ENCODE data around the gene BICRAL. TPM values are rescaled to one million over a fixed set of nuclear protein-coding genes. Genes with fewer than 3 reads are reported as not detected.
"Not testable (repeated sequence)": the region's sequence is repeated elsewhere in the genome, so short reads cannot be mapped to it uniquely, and the experiment has no call there.

The BICRAL gene, protein sequence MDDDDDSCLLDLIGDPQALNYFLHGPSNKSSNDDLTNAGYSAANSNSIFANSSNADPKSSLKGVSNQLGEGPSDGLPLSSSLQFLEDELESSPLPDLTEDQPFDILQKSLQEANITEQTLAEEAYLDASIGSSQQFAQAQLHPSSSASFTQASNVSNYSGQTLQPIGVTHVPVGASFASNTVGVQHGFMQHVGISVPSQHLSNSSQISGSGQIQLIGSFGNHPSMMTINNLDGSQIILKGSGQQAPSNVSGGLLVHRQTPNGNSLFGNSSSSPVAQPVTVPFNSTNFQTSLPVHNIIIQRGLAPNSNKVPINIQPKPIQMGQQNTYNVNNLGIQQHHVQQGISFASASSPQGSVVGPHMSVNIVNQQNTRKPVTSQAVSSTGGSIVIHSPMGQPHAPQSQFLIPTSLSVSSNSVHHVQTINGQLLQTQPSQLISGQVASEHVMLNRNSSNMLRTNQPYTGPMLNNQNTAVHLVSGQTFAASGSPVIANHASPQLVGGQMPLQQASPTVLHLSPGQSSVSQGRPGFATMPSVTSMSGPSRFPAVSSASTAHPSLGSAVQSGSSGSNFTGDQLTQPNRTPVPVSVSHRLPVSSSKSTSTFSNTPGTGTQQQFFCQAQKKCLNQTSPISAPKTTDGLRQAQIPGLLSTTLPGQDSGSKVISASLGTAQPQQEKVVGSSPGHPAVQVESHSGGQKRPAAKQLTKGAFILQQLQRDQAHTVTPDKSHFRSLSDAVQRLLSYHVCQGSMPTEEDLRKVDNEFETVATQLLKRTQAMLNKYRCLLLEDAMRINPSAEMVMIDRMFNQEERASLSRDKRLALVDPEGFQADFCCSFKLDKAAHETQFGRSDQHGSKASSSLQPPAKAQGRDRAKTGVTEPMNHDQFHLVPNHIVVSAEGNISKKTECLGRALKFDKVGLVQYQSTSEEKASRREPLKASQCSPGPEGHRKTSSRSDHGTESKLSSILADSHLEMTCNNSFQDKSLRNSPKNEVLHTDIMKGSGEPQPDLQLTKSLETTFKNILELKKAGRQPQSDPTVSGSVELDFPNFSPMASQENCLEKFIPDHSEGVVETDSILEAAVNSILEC
- 10 to 100 TPM; 13.1 to 17.0 TPM for total RNA-seq
- 10 to 100 TPM; 13.7 to 14.0 TPM for polyA plus RNA-seq (ENCODE audit: insufficient read length in 2 of 2)
- long read RNA-seq, donor 1, full-length matches to known transcripts = 1 of 37 reads
- long read RNA-seq, donor 1, partial matches to known transcripts = 36 of 37 reads
- long read RNA-seq, donor 1, other reads (novel, unspliced or antisense) = 0 of 37 reads
- long read RNA-seq, donor 2 = 0 reads
- long read RNA-seq, donor 3 = 0 reads
- long read RNA-seq, donor 4 = 0 reads

DNA sequence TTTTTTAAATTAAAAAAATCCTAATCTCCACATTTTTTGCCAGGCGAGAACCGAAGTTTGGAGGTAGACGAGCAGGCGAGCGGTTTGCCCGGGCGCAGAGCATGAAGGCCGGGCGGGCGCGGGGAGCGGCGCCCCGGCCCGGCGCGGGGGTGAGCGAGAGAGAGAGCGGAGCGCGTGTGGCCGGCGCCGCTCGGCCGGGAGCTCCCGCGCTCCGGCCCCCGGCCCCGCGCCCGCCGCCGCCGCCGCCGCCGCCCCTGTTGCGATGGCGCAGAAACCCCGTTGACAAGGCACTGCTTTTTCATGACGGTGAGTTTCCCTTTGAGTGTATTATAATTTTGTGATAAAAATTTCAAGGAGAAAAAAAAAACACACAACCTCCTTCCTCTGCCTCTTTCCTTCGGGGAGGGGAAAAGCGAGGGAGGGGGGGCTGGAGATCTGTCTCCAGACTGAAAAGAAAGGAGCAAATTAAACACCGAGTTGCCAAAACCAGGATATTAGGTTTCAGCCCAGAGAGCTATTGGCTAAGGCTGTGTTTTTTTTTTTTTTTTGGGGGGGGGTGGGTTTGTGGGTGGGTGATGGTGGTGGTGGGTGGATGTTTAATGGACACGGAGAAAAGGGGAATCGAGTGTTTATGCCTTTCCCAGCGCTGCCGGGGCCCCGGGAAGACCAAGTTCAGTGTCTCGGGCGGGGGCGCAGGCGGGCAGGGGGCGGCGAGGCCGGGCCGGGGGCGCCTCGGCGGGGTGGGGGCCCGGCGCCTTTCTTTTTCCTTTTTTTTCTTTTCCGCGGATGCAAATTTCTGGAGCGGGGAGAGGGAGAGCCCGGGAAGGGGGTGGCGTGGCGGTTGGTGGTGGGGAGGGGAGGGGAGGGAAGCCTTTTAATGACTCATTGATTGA, at the start of gene BICRAL:
TSS of gene BICRAL (plus strand) at position 257 of the 893 bp plus-strand sequence. CDS start 39,971 bp downstream, outside the sequence.
- Histone ChIP-seq H3K27me3 (ENCODE audit: control insufficient read depth, insufficient read depth, low read length) (no peaks in the 10 kb centered on the region), H3K9me3 (ENCODE audit: control insufficient read depth, insufficient read depth, low read length) (no peaks in the 10 kb centered on the region), H3K4me1 (ENCODE audit: control insufficient read depth, insufficient read depth, low read length) (peaks cover 20% of the 10 kb centered on the region), H3K36me3 (ENCODE audit: control insufficient read depth, insufficient read depth, low read length) (no peaks in the 10 kb centered on the region), H3K4me3 (ENCODE audit: low read depth, low read length) (peak within 1 kb of the TSS; percentile 60), H3K27ac (ENCODE audit: low read depth, low read length) (peak within 1 kb of the TSS; percentile 98)
- DNase-seq (ENCODE audit: low read depth in 4 of 6, low spot score in 6 of 6) = peak in 5 of 6 donors; percentile 52 to 92 (median 64)
- 0% methylated on average over 43 of the region's 70 CpGs for WGBS (ENCODE audit: insufficient coverage)

DNA sequence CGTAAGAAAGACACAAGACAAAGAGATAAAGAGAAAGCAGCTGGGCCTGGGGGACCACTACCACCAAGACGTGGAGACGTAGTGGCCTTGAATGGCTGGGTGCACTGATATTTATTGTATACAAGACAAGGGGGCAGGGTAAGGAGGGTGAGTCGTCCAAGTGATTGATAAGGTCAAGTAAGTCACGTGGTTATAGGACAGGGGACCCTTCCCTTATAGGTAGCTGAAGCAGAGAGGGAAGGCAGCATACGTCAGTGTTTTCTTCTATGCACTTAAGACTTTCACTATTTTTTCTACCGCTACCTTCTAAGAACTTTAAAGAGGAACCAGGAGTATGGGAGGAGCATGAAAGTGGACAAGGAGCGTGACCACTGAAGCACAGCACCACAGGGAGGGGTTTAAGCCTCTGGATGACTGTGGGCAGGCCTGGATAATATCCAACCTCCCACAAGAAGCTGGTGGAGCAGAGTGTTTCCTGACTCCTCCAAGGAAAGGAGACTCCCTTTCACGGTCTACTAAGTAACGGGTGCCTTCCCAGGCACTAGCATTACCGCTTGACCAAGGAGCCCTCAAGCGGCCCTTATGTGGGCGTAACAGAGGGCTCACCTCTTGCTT, 47.9 kb upstream of the BICRAL start:
- WGBS (ENCODE audit: insufficient coverage) = 74% methylated on average over 4 of the region's 13 CpGs
- not testable (repeated sequence) for H3K9me3 ChIP-seq (ENCODE audit: control insufficient read depth, insufficient read depth, low read length); H3K4me3 ChIP-seq (ENCODE audit: low read depth, low read length); H3K27me3 ChIP-seq (ENCODE audit: control insufficient read depth, insufficient read depth, low read length); H3K27ac ChIP-seq (ENCODE audit: low read depth, low read length); H3K36me3 ChIP-seq (ENCODE audit: control insufficient read depth, insufficient read depth, low read length); H3K4me1 ChIP-seq (ENCODE audit: control insufficient read depth, insufficient read depth, low read length); DNase-seq (ENCODE audit: low read depth in 4 of 6, low spot score in 6 of 6)

DNA sequence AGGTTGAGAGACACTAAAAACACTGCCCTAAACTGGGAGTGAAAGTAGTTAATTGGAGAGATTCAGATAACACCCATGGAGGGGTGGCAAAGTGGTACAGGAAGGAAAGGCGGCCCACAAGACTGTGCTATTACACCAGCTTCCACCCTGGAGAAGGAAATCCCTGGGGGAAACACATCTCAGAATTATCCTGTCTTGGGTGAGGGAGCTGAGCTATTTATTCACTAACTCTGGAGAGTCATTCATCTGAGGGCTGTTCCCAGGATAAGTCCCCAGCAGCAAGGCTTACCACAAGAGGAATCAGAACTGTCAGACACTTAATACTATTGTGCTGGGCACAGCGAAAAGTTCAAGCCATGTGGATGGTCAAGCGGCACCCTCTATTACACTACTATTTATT, 45.9 kb upstream of the BICRAL start:
- DNase-seq (ENCODE audit: low read depth in 4 of 6, low spot score in 6 of 6) = no peak
- no CpG with 5 or more reads among the region's 3 CpGs for WGBS (ENCODE audit: insufficient coverage)
- no peaks in the 10 kb centered on the region for H3K9me3 ChIP-seq (ENCODE audit: control insufficient read depth, insufficient read depth, low read length)

DNA sequence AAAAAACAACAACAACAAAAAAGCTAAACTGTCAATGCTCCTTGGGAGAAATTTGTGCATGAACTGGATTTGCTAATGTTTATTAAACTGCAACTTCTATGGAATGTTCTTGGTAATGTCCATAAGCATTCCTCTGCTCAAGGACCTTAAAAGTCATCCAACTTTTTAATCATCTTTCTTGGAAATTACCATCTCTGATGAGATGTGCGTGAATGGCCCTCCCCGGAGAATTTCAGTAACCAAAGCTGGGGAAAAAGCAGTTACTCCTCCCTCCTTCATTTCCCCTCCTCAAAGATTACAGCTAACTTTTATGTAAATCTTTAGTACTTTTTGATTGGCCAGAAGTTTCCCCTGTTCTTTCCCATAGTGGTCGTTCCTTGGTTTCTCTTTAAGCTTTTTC, 41.1 kb upstream of the BICRAL start:
- no peak overlapping the region for H3K4me3 ChIP-seq (ENCODE audit: low read depth, low read length)
- no peaks in the 10 kb centered on the region for H3K36me3 ChIP-seq (ENCODE audit: control insufficient read depth, insufficient read depth, low read length)
- no peak overlapping the region for H3K27ac ChIP-seq (ENCODE audit: low read depth, low read length)
- no peaks in the 10 kb centered on the region for H3K27me3 ChIP-seq (ENCODE audit: control insufficient read depth, insufficient read depth, low read length)
- peaks cover 19% of the 10 kb centered on the region for H3K4me1 ChIP-seq (ENCODE audit: control insufficient read depth, insufficient read depth, low read length)
- no peaks in the 10 kb centered on the region for H3K9me3 ChIP-seq (ENCODE audit: control insufficient read depth, insufficient read depth, low read length)
- no CpG with 5 or more reads among the region's 3 CpGs for WGBS (ENCODE audit: insufficient coverage)
- DNase-seq (ENCODE audit: low read depth in 4 of 6, low spot score in 6 of 6) = no peak

More for the DNA sequence above, 45.9 kb upstream of the BICRAL start:
- H3K27me3 ChIP-seq (ENCODE audit: control insufficient read depth, insufficient read depth, low read length) = no peaks in the 10 kb centered on the region
- H3K27ac ChIP-seq (ENCODE audit: low read depth, low read length) = no peak overlapping the region
- H3K36me3 ChIP-seq (ENCODE audit: control insufficient read depth, insufficient read depth, low read length) = no peaks in the 10 kb centered on the region
- no peak overlapping the region for H3K4me3 ChIP-seq (ENCODE audit: low read depth, low read length)
- no peaks in the 10 kb centered on the region for H3K4me1 ChIP-seq (ENCODE audit: control insufficient read depth, insufficient read depth, low read length)

DNA sequence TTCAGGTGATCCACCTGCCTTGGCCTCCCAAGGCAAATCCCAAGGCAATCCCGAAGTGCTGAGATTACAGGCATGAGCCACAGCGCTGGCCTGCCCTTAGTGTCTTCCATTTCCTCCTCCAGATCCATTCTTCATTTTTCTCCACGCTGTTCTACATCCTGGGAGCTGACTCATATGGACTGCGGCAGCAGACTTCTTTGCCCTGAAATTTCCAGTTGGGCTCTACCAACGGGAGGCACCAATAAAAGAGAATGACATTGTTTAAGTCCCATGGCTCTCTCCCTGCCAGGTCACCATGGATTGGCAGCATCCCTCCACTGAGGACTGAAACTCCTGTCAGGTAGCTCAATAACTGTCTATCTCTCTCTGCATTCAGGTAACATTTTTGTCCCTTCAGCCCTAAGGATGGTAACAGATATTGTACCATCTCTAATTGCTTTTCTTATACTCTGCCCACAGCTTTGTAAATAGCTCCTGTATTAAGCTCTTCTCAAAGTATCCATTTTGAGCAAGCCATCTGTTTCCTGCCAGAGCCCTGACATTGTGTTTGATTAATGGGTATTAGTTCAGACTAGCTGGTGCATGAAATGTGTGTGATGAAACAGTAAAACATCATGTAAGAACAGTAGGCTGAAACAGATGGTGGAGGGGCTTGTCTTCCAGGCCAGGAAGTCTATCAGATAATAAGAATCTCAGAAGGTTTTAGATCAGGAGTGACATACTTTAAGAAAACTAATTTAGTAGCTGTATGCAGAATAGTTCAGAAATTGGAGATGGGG, 39.5 kb upstream of the BICRAL start:
- DNase-seq (ENCODE audit: low read depth in 4 of 6, low spot score in 6 of 6) = peak in 2 of 6 donors; percentile 23 to 65
- no peaks in the 10 kb centered on the region for H3K36me3 ChIP-seq (ENCODE audit: control insufficient read depth, insufficient read depth, low read length)
- H3K4me3 ChIP-seq (ENCODE audit: low read depth, low read length) = no peak overlapping the region
- WGBS (ENCODE audit: insufficient coverage) = 71% methylated on average over 5 of the region's 5 CpGs
- peaks cover 19% of the 10 kb centered on the region for H3K4me1 ChIP-seq (ENCODE audit: control insufficient read depth, insufficient read depth, low read length)
- no peaks in the 10 kb centered on the region for H3K9me3 ChIP-seq (ENCODE audit: control insufficient read depth, insufficient read depth, low read length)
- H3K27ac ChIP-seq (ENCODE audit: low read depth, low read length) = no peak overlapping the region
- no peaks in the 10 kb centered on the region for H3K27me3 ChIP-seq (ENCODE audit: control insufficient read depth, insufficient read depth, low read length)

DNA sequence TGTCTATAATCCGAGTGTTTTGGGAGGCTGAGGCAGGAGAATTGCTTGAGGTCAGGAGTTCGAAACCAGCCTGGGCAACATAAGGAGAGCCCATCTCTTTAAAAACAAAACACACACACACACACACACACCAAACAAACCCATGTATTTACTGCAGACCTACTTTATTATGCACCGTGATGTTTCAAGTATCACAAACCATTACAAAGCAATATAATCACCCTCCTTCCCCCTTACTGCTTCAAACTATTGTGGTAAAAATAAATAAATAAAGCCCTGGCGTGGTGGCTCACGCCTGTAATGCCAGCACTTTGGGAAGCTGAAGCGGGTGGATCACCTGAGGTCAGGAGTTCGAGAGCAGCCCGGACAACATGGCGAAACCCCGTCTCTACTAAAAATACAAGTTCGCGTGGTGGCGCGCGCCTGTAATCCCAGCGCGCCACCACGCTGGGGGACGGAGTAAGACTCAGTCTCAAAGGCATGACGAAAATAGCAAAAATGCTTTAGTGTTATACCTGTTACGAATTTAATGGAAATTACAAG, 37.4 kb upstream of the BICRAL start:
- Histone ChIP-seq H3K4me3 (ENCODE audit: low read depth, low read length) (peak overlapping the region; percentile 100), H3K36me3 (ENCODE audit: control insufficient read depth, insufficient read depth, low read length) (no peaks in the 10 kb centered on the region), H3K4me1 (ENCODE audit: control insufficient read depth, insufficient read depth, low read length) (peaks cover 25% of the 10 kb centered on the region), H3K27me3 (ENCODE audit: control insufficient read depth, insufficient read depth, low read length) (no peaks in the 10 kb centered on the region), H3K9me3 (ENCODE audit: control insufficient read depth, insufficient read depth, low read length) (no peaks in the 10 kb centered on the region), H3K27ac (ENCODE audit: low read depth, low read length) (no peak overlapping the region)
- DNase-seq (ENCODE audit: low read depth in 4 of 6, low spot score in 6 of 6) = no peak
- WGBS (ENCODE audit: insufficient coverage) = 41% methylated on average over 13 of the region's 21 CpGs

DNA sequence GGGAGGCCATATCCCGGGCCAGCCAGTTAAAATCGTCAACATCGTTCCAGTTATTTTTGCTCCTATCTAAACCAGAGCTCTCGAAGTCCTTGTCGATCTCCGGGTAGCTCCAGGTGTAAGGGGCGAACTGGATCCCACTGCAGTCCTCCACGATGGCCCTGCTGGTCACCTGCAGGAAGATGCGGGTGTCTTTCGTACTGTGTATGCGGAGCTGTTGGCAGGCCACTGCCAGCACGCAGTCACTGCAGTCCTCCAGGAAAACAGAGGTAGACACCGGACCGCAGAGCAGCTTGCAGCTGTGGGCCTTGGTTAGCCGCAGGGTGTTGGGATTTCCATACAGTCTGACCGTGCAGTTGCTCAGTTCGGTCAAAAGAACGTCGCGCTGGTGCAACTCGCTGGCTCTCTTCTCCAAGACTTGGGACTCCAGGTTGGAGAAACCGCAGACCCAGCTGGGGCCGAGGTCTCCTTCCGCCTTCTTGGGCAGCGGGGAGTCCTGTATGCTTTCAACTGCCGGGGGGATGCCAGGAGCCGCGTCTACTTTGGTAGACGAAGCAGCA, 36.7 kb upstream of the BICRAL start:
- H3K4me1 ChIP-seq (ENCODE audit: control insufficient read depth, insufficient read depth, low read length) = peaks cover 25% of the 10 kb centered on the region
- peak in 1 of 6 donors; percentile 57 for DNase-seq (ENCODE audit: low read depth in 4 of 6, low spot score in 6 of 6)
- under 1% methylated on average over 29 of the region's 29 CpGs for WGBS (ENCODE audit: insufficient coverage)
- H3K4me3 ChIP-seq (ENCODE audit: low read depth, low read length) = peak overlapping the region; percentile 100
- H3K9me3 ChIP-seq (ENCODE audit: control insufficient read depth, insufficient read depth, low read length) = no peaks in the 10 kb centered on the region
- H3K36me3 ChIP-seq (ENCODE audit: control insufficient read depth, insufficient read depth, low read length) = no peaks in the 10 kb centered on the region
- H3K27me3 ChIP-seq (ENCODE audit: control insufficient read depth, insufficient read depth, low read length) = no peaks in the 10 kb centered on the region
- H3K27ac ChIP-seq (ENCODE audit: low read depth, low read length) = peak overlapping the region; percentile 96

Measured in spinal cord (tissue), 10 donors.